AG10803 (cell line): Measurements from ENCODE around the gene RANBP3L.
A peak's percentile ranks its signal among the peaks of the same experiment; 100 is the strongest.

Source experiments
- DNase-seq: peaks from one replicate; pipeline ENCODE4 v3.0.0; 2010; ENCODE audit warnings: low read depth
- H3K4me3 ChIP-seq: 2 replicates; pipeline ENCODE4 v1.5.1; 2011; ENCODE audit warnings: mild to moderate bottlenecking, low read length, control low read depth
- TF ChIP-seq, protein P1 (sequence below): conservative IDR thresholded peaks from 2 replicates; pipeline ENCODE4 v1.5.1; 2011; ENCODE audit warnings: mild to moderate bottlenecking, low read length, control low read depth, inconsistent platforms

RANBP3L gene

DNA sequence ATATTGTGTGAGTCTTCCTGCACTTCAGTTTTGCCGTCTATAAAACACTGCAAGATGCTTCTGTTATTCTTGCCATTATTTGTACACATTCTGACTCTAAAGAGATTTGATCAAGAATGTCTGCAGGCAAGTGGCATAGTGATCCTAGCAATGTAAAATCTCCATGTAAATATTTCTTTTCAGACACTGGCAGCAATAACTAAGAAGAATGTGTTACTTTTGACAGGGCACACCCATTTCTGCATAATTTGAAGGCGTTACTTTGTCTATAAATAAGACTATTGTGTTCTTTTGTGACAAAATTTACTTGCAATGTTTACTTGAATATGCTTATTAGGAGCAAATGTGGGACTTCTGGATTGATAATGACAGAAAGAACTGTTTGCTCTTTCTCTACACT lies 20.1 kb downstream of the RANBP3L start:
- no peak overlapping the region for H3K4me3 ChIP-seq
- TF ChIP-seq, protein P1, sequence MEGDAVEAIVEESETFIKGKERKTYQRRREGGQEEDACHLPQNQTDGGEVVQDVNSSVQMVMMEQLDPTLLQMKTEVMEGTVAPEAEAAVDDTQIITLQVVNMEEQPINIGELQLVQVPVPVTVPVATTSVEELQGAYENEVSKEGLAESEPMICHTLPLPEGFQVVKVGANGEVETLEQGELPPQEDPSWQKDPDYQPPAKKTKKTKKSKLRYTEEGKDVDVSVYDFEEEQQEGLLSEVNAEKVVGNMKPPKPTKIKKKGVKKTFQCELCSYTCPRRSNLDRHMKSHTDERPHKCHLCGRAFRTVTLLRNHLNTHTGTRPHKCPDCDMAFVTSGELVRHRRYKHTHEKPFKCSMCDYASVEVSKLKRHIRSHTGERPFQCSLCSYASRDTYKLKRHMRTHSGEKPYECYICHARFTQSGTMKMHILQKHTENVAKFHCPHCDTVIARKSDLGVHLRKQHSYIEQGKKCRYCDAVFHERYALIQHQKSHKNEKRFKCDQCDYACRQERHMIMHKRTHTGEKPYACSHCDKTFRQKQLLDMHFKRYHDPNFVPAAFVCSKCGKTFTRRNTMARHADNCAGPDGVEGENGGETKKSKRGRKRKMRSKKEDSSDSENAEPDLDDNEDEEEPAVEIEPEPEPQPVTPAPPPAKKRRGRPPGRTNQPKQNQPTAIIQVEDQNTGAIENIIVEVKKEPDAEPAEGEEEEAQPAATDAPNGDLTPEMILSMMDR = no peak
- no peak for DNase-seq

DNA sequence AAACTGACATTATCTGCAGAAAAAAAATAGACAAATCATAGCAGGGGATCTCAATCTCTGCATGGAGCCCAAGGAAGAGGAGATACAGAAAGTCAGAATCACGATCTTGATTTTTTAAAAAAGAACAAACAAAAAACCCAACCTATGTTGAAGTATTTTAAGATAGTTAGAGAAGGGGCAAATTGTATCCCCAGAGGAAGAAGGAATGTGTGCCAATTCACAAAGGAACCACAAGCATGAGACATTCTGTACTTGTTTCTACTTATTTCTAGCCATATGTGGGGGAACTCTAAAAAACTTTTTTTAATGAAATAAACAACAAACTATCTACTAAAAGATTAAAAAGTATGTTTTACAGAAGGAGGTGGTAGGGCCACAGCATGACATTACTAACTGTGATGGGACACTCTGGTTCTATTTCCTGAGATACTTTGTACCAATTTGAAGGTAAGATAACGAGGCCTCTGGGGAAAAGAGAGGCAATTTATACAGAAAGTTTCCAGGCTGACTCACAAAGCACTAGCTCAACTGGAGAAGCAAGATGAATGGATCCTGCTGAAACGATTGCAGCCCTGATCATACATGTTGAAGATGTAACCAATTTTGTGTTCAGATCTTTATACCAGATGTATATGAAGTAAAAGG lies 22.5 kb downstream of the RANBP3L start:
- DNase-seq = peak; percentile 56
- H3K4me3 ChIP-seq = no peak overlapping the region
- TF ChIP-seq, protein P1 = no peak

DNA sequence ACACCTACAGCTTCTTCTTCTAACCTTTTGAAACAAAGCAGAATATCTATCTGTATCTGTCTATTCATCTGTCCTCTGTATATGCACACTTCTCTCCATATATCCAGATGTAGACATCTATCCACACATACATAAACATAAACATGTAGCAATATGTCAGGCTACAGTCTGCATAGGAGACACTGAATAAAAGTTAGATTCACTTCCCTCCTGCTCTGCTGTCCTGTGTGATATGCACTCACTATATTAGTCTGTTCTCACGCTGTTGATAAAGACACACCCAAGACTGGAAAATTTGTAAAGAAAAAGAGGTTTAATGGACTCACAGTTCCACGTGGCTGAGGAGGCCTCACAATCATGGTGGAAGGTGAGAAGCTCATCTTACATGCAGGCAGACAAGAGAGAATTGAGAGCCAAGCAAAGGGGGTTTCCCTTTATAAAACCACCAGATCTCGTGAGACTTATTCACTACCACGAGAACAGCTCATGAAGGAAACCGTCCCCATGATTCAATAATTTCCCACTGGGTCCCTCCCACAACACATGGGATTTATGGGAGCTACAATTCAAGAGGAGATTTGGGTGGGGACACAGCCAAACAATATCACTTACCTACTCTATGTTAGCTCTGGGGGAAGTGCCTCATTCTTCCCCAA lies 24.1 kb downstream of the RANBP3L start:
- no peak overlapping the region for H3K4me3 ChIP-seq
- TF ChIP-seq, protein P1 = no peak
- DNase-seq = no peak

DNA sequence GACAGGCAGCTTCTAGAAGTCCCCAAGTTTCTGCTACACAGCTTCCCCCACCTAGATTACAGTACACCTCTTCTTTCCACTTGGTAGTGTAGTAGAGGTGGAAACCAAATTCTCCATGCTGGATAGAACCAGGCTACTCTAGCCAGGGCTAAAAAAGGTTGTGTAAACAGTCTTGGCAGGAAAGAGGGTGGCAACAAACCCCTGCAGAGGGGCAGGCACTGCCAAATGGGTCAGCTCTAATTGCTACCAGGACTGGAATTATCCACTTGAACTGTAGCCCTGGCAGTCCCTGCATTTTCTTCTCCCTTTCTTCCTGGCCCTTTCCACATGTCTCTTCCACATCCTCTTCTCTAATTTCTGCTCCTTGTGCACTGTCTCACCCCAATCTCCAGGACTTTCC lies 24.8 kb downstream of the RANBP3L start:
- no peak overlapping the region for H3K4me3 ChIP-seq
- TF ChIP-seq, protein P1 = no peak
- peak; percentile 35 for DNase-seq

DNA sequence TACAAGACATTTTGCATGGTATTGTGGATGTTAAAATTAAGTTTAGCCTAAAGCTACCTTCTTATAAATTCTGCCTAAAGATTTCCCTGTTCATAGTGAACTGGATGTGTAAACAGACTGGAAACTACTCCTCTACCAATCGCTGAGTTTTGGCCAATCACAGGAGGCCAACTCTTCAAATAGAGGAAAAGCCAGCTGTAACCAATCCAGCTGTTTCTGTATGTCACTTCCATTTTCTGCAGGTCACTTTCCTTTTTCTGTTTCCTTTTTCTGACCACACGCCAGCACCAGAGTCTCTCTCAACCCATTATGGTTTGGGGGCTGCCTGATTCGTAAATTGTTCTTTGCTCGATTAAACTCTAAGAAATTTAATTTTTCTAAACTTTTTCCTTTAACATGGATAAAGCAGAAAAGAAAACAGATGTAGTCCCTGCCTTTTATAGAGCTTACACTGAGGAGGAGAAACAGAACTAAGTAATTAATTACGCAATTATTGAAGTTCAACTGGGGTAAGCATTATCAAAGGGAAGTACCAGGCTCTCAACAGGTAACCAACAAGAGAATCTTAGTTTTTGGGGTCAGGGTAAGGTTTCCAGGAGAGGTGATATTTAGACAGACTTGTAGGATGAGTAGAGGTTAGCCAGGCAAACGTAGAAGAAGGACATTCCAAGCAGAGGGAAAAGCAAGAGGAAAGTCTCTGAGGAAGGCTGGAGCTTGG lies 27.7 kb downstream of the RANBP3L start:
- TF ChIP-seq, protein P1 = no peak
- no peak for DNase-seq
- H3K4me3 ChIP-seq = no peak overlapping the region

DNA sequence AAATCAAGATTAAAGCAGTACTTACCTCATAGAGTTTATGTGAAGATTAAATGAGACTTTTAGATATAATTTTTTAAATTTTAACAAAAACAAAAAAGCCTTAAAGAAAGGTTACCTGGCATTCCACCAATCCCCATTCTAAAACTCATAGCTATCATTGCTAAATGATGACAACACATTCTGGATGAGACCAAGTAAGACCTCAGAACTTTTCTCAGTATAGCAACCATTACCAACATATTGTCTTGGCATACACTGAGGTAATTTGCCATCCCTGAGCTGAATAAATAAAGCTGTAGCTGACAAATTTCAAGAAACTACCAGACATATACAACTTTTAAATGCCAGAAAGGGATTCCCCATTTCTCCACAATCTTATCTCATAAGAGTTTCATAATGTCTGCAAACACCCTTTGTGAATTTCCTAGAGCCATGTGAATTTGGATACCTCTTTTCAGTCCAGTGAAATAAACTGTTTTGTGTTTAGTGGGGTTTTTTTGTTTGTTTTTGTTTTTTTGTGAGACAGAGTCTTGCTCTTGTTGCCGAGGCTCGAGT lies 29.5 kb downstream of the RANBP3L start:
- TF ChIP-seq, protein P1 = no peak
- no peak overlapping the region for H3K4me3 ChIP-seq
- DNase-seq = peak; percentile 61
